HUES48 (cell line): ENCODE results near the gene METTL9.
A peak's percentile ranks its signal among the peaks of the same experiment; 100 is the strongest.
"Not testable (repeated sequence)": the region's sequence is repeated elsewhere in the genome, so short reads cannot be mapped to it uniquely, and the experiment has no call there.

Experiments
- H3K27ac ChIP-seq: one replicate; pipeline ENCODE4 v1.7.0; 2013; ENCODE audit warnings: low read depth, low read length, inconsistent platforms
- H3K27me3 ChIP-seq: 2 replicates; pipeline ENCODE4 v1.6.1; 2013; ENCODE audit warnings: mild to moderate bottlenecking, low read length; ENCODE audit not compliant: control insufficient read depth, insufficient read depth
- H3K36me3 ChIP-seq: 2 replicates; pipeline ENCODE4 v1.6.1; 2013; ENCODE audit warnings: low read length; ENCODE audit not compliant: control insufficient read depth, insufficient read depth
- H3K4me1 ChIP-seq: 2 replicates; pipeline ENCODE4 v1.6.1; 2013; ENCODE audit warnings: mild to moderate bottlenecking, low read length; ENCODE audit not compliant: control insufficient read depth, insufficient read depth
- H3K4me3 ChIP-seq: 2 replicates; pipeline ENCODE4 v1.5.1; 2013; ENCODE audit warnings: mild to moderate bottlenecking, low read depth, low read length
- H3K9ac ChIP-seq: 2 replicates; pipeline ENCODE4 v1.6.1; 2013; ENCODE audit warnings: mild to moderate bottlenecking, low read depth, low read length, moderate library complexity
- H3K9me3 ChIP-seq: 2 replicates; pipeline ENCODE4 v1.6.1; 2013; ENCODE audit warnings: low read length; ENCODE audit not compliant: control insufficient read depth, insufficient read depth

Gene METTL9

DNA sequence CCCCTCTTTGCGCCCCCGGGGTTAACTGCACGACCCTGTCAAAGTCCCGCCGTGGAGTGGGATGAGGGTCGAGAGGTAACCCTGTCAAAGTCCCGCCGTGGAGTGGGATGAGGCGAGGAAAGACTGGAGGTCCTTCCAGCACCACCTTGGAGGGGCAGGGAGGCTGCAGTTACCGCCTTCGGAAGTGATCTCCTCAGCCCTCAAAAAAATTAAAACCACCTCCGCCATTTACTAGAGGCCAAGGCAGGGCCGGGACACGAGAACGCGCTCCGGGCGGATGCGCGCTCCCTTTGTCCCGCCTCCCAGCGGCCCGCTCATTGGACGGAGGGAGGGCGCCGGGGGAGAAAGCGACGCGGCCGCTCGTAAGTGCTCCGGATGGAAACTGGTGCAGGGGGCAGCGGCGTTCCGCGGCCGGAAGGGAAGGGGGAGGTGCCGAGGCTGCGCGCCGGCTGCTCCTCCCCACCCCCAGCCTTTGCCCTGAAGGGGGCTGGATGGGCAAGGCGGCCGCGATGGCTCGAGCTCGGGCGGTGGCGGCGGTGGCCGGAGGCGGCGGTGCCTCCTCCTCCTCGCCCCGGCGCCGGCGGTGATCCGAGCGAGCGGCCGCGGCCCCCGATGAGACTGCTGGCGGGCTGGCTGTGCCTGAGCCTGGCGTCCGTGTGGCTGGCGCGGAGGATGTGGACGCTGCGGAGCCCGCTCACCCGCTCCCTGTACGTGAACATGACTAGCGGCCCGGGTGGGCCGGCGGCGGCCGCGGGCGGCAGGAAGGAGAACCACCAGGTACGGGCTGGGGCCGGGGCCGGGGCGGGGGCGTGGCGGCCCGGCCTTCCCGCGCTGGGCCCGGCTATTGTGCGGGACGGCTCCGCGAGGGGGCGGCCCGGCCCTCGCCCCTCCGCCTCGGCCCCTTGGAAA, at the start of gene METTL9:
Gene METTL9 (plus strand): TSS at position 456 of the 909 bp plus-strand sequence. CDS start 157 bp downstream, at position 613.
- H3K27ac ChIP-seq, result peak within 1 kb of the TSS; percentile 98
- H3K4me1 ChIP-seq, result peaks cover 12% of the 10 kb centered on the region; the same call in 1 of the 2 replicates
- no peaks in the 10 kb centered on the region for H3K9me3 ChIP-seq

DNA sequence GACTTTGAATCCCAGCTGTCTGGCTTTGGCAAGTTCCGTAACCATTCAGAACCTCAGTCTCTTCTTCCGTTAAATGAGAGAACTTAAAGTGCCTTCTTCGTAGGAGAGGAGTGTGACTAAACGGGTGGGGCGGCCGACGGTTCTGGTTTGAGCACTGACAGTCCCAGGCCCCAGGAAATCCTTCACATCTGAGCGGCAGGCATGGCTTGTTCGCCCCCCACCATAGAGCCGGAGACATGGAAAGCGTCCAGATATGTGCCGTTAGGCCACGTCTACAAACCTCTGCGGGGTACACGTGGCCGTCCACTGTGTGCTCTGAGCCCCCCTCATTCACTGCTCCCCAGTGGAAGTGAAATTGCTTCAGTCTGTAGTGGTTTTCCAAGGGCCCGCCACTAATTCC, 49.4 kb upstream of the METTL9 start:
- H3K4me1 ChIP-seq, H3K27me3 ChIP-seq, H3K27ac ChIP-seq, H3K4me3 ChIP-seq, H3K9me3 ChIP-seq, H3K36me3 ChIP-seq, H3K9ac ChIP-seq: not testable (repeated sequence)

More for the DNA sequence above, at the start of gene METTL9:
- H3K9ac ChIP-seq, result peak within 1 kb of the TSS; percentile 96
- H3K4me3 ChIP-seq, result peak within 1 kb of the TSS; percentile 99
- H3K36me3 ChIP-seq, result peaks cover 2% of the 10 kb centered on the region; the same call in 1 of the 2 replicates
- no peaks in the 10 kb centered on the region for H3K27me3 ChIP-seq

DNA sequence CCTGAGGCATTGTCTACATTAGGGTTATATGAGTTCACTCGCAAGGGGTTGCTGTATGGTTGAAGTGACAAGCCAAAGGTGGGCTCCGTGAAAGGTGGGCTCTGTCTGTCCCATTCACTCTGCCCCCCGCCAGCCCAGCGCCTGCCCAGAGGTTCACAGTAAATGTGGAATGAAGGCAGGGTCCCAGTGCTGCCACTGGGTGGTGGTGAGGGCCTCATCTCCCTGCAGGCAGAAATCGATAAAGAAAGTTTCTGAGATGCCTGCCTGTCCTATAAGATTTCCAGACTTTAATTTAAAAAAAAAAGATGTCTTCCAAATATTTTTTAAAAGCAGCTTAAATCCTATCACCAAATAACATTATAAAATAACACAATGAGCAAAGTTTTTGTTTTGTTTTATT, 48.9 kb upstream of the METTL9 start:
- H3K27me3 ChIP-seq, H3K9ac ChIP-seq, H3K9me3 ChIP-seq, H3K36me3 ChIP-seq, H3K4me1 ChIP-seq, H3K4me3 ChIP-seq, H3K27ac ChIP-seq: not testable (repeated sequence)

DNA sequence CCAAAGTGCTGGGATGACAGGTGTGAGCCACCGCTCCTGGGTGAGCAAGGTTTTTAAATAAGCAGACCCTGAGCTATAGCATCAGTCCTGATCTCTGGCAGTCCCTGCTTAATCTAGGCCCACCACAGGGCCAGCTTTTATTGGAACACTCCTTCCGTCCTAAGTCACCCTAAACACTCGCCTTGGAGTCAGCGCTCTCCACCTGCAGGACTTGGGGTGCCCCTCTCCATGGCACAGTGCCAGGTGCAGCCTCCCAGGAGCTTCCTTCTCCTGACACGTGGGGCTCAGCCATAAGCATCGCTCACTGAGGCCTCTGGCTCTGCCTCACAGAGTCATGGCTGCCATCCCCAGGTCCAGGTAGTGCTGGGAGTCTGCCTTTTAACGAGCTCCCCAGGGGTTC, 48.3 kb upstream of the METTL9 start:
- not testable (repeated sequence) for H3K9me3 ChIP-seq, H3K4me3 ChIP-seq, H3K4me1 ChIP-seq, H3K9ac ChIP-seq, H3K36me3 ChIP-seq, H3K27me3 ChIP-seq, H3K27ac ChIP-seq

DNA sequence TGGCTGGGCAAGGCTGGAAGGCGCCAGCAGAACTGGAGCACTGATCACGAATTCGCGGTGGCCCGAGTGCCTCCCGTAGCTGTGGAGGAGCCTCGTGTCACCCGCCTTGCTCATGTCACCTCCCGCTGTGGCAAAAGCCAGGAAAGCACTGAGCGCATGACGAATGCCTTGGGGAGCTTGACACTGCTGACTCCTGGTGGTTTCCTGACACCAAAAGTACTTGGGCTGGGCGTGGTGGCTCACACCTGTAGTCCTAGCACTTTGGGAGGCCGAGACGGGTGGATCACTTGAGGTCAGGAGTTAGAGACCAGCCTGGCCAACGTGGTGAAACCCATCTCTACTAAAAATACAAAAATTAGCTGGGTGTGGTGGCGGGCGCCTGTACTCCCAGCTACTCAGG, 47.8 kb upstream of the METTL9 start:
- H3K27ac ChIP-seq, H3K9me3 ChIP-seq, H3K9ac ChIP-seq, H3K36me3 ChIP-seq, H3K27me3 ChIP-seq, H3K4me3 ChIP-seq, H3K4me1 ChIP-seq: not testable (repeated sequence)

DNA sequence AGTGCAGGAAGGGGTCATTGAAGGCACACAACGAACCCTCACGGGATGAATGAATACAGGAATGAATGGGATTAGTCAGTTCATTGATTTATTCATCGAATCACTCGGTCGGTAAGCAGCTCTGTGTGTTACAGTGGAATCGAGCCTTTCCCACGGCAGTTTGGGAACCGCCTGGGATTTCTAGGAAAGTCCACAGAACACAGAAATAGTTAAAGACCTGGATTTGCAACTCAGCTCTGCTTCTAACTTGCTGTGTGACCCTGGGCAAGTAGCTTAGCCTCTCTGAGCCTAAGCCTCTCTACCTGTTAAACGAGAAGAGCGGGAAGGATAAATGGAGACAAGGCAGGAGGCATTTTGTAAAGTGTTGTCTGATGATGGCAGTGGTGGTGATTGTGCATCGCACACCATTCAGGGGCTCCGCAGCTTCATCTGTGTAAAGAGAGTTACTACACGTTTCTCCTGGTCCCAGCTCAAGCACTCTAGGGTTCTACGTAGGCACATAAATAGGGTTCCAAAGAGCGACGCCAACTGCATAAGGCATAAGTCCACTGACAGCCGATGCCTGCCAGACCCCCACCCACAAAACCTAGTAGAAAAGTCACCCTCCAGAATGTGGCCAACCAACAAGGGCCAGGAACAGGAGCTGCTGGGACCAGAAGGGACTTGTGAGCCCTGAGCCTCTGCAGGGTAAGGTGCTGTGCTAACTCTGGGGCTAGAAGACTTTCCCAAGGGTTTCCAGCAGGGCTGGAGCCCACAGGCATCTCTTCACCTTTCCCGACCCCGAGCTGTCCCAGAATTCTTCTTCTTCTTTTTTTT, 45.7 kb upstream of the METTL9 start:
- H3K4me1 ChIP-seq, H3K36me3 ChIP-seq, H3K27me3 ChIP-seq, H3K27ac ChIP-seq, H3K9ac ChIP-seq, H3K4me3 ChIP-seq, H3K9me3 ChIP-seq: not testable (repeated sequence)

DNA sequence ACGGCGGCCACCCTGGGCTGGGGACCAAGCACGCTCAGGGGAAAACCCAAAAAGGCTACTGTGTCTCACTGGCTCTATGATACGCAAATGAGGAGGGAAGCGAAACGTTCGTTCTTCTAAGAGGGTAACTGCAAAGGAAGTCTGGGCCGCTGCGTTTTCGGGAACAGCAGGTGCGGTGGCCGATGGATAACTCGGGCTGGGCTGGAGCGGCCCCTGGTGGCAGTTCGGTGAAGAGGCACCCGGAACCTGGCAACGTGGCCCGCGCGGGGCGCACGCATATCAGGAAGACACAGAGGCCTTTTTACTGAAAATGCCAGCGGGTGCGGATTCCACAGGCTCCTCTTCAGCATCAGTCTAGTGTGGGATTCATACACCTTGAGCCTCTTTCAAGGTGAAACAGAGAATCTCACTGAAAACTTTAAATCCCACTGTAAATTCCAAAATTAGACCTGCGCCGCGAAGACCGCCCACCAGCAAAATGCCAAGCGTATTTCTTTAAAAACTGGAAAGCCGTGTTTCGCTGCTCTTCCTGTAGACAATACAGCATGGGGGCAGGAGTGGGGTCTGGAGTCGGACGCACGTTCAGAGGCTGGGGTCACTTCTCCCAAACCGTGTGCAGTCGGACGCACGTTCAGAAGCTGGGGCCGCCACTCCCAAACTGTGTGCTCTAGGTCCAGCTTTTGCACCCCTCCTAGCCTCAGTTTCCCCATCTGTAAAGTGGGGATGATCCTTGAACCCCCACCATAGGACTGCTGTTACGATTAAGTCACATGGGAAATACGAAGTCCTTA, 44.4 kb upstream of the METTL9 start:
- no peaks in the 10 kb centered on the region for H3K9me3 ChIP-seq
- H3K4me1 ChIP-seq, result no peaks in the 10 kb centered on the region
- no peaks in the 10 kb centered on the region for H3K36me3 ChIP-seq
- H3K9ac ChIP-seq, result no peak overlapping the region
- H3K27ac ChIP-seq, result no peak overlapping the region
- H3K27me3 ChIP-seq, result peaks cover 8% of the 10 kb centered on the region; the same call in 1 of the 2 replicates
- peak overlapping the region; percentile 39 for H3K4me3 ChIP-seq

DNA sequence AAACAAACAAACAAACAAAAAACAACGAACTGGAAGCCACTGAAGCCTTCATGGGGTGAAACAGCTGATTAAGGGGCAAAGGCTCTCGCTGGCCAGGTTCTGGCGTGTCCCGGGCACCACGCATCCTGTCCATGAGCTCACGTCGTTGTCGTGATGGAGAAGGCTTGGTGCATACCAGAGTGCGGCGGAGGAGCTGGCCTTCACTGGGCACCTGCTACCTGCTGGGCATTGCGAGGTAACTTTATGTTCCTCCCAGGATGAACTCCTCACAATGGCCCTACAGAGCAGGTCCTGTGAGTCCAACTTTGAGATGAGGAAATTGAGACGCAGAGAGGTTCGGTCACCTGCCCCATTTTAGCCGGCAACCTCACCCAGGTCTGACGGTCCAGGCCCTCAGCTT, 43.8 kb upstream of the METTL9 start:
- H3K27ac ChIP-seq, H3K27me3 ChIP-seq, H3K4me3 ChIP-seq, H3K36me3 ChIP-seq, H3K9ac ChIP-seq, H3K4me1 ChIP-seq, H3K9me3 ChIP-seq: not testable (repeated sequence)

DNA sequence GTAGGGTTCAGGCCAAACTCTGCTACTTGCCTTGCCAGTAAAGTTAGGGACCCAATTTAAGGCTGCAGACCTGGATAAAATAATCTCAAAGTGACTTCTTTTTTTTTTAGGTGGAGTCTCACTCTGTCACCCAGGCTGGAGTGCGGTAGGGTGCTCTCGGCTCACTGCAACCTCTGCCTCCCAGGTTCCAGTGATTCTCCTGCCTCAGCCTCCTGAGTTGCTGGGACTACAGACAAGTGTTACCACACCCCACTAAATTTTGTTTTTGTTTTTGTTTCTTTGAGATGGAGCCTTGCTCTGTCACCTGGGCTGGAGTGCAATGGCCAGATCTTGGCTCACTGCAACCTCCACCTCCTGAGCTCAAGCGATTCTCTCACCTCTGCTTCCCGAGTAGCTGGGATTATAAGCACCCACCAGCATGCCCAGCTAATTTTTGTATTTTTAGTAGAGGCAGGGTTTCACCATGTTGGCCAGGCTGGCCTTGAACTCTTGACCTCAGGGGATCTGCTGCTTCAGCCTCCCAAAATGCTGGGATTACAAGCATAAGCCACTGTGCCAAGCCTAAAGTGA, 43.3 kb upstream of the METTL9 start:
- not testable (repeated sequence) for H3K9me3 ChIP-seq, H3K27me3 ChIP-seq, H3K27ac ChIP-seq, H3K9ac ChIP-seq, H3K36me3 ChIP-seq, H3K4me3 ChIP-seq, H3K4me1 ChIP-seq

DNA sequence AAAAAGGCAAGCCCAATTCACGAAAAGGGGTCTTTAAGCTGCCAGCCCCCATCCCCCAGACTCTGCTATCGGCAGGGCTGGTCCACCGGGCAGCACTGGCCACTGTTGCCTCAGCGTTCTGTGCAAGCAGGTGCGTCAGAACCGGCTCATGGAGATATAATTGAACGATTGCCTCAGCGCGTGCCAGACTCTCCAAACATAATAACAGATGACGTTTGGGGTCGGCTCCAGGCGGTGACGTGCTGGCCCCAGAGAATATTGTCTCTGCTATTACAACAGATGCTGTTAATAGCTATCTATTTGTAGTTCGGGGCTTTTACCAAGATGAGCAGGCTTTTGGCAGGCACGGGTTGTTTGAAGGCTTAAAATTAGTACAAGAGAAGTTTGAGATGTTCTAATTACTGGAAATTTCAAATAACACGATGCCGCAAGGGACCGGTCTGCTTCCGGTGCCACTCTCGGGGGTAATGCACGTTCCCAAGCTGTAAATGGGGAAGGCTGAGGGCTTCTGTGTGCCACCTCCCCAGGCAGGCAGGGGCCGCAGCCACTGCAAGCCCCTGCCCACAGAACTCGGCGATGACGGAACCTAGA, 42.6 kb upstream of the METTL9 start:
- H3K27me3 ChIP-seq, H3K9ac ChIP-seq, H3K27ac ChIP-seq, H3K36me3 ChIP-seq, H3K4me1 ChIP-seq, H3K9me3 ChIP-seq, H3K4me3 ChIP-seq: not testable (repeated sequence)
